Measurements from ENCODE around the gene PIEZO2.
"Not testable (repeated sequence)": the region's sequence is repeated elsewhere in the genome, so short reads cannot be mapped to it uniquely, and the experiment has no call there.

GRCh38 chr18:10620670-10621329 is 528.6 kb downstream of the PIEZO2 start:
- not testable (repeated sequence) for TF ChIP-seq EZH2 (IDR thresholded peaks at IDR 0.05); POLR2AphosphoS5 (IDR thresholded peaks at IDR 0.05; ENCODE audit: borderline replicate concordance, low read depth, low read length); FOXP2 (optimal IDR thresholded peaks at IDR 0.05; ENCODE audit: control extremely low read depth, extremely low read length, insufficient read depth)

All from SK-N-MC (cell line).